Measurements from ENCODE around the gene SPARCL1.
"Not testable (repeated sequence)": the region's sequence is repeated elsewhere in the genome, so short reads cannot be mapped to it uniquely, and the experiment has no call there.

Gene SPARCL1

DNA sequence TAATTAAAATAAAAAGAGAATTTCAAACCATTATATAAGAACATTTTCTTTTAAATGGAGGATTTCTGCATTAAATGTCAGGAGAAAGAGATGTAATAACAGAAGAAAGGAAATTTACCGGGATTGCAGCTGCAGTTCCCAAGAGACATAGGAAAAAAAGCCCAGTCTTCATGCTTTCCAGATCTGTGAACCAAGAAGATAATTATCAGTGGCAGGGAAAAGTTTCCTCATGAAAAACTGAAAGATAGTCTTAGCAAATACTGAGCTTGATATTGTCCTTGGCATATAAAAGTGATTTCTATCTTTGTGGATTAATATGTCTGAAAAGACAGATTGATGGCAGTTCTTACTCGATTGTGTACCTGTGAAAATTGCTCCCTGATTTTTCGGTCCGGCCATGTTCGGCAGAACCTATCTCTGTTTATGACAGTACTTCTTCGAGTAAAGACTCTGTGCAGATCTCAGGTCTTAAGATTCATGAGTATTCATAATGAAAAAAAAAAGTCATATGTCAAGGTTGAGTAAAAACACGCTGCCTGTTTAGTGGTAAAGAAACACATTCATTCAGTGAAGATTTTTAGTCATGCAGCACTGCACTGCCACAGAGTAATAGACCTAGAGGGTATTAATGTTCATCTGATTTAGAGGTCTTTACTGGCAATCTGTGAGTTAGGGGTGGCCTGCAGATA lies 29.6 kb downstream of the SPARCL1 start:
- DNase-seq: no peak

DNA sequence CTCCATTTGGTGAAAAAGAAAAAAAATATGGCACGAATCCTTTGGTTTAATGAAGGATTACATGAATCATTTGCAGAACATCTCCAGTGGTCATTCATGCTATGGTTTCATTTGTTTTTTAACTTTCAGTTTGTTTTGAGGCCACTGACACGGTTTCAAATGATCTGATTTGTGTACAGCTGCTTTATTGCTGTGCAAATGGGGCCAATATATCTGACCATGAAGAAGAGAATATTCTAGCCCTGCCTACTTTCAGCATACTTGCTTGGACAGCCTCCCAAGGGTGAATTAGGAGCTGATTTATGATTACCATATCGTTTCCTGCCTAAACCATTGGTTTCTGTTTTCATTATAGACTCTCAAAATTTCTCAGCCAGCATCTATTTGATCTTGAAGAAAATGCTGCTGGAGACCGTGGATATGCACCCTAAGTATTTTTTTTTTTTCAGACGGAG lies 30.7 kb downstream of the SPARCL1 start:
- no peak for DNase-seq

DNA sequence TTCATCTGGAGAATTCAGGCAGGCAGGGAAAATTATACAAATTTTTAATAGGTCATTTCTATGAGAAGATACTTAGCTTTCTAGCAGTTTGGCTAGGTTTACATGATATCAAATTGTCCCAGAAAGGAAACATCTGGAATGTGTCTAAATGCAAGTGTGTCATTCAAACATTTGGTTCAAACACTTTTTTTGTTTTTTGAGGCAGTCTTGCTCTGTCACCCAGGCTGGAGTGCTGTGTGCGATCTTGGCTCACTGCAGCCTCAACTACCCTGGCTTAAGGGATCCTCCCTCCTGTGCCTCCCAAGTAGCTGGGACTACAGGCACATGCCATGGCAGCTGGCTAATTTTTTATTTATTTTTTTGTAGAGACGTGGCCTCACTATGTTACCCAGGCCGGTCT lies 31.6 kb downstream of the SPARCL1 start:
- DNase-seq: no peak

- DNase-seq: no peak
Measured at GRCh38 chr4:87497159-87497558, 32.0 kb downstream of the SPARCL1 start.

DNA sequence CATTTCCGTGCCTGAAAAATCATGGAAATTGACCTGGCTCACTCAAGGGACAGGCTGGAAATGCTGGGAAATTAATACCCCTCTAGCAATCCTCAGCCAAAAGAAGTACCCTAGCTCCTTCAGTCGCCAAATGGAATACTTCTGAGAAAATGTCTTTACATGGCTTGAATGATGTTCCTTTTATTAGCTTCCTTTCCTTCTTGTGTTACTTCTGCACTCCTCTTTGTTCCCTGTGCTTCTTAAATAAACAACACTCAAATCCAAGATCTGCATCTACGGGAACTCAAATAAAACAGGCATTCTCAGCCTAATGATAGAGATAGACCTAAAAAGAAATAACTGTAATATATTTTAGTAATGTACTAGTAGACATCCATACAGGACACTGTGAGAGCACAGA lies 36.1 kb downstream of the SPARCL1 start:
- DNase-seq: no peak

- not testable (repeated sequence) for DNase-seq
Measured at GRCh38 chr4:87491851-87492250, 37.3 kb downstream of the SPARCL1 start.

DNA sequence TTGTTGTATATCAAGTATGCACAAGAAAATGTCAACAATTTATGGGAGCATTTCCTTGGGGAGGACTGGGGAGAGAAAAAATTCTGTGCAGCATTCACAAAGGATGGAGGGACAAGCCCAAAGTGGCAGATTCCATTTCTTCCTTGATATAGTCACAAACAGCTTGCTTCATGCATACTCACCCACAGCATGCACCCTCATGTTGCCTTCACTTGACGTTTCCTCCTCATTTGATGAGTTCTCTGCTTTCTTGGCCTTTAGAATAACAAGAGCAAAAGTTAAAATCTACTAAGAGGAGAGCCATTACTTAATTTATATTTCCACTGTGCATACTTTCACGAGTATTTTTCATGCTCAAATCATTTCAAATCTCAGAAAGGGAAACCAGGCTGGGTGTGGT lies 37.7 kb downstream of the SPARCL1 start:
- DNase-seq: no peak

- no peak for DNase-seq
Measured at GRCh38 chr4:87490664-87491369, 38.4 kb downstream of the SPARCL1 start.

- no peak for DNase-seq
Measured at GRCh38 chr4:87489678-87490077, 39.5 kb downstream of the SPARCL1 start.

- not testable (repeated sequence) for DNase-seq
Measured at GRCh38 chr4:87488666-87489065, 40.5 kb downstream of the SPARCL1 start.

- DNase-seq: not testable (repeated sequence)
Measured at GRCh38 chr4:87483247-87483646, 45.9 kb downstream of the SPARCL1 start.

- DNase-seq: no peak
Measured at GRCh38 chr4:87481377-87481776, 47.8 kb downstream of the SPARCL1 start.

DNA sequence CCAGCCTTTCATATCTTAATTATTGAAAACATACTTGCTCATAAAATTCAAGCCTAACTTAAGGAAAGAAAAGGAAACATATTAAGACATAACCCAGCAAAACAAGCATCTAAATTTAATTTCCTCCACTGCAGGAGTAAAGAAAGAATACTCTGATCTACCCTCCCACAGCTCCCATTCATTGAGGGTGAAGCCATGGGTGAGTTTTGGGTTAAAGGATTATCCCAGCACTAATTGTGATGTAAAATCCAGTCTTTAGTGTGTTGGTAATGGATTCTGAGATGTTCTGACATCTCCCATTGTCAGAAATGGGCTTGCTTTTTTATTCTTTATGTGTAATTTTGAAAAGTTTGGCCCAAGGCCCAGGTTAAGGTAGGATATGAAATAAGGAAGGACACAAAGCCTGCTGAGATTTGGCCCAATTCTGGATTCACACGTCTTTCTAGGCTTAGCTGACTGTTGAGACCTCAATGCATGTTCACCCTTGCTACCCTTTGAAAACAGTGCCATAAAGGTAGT lies 50.4 kb downstream of the SPARCL1 start:
- no peak for DNase-seq

DNA sequence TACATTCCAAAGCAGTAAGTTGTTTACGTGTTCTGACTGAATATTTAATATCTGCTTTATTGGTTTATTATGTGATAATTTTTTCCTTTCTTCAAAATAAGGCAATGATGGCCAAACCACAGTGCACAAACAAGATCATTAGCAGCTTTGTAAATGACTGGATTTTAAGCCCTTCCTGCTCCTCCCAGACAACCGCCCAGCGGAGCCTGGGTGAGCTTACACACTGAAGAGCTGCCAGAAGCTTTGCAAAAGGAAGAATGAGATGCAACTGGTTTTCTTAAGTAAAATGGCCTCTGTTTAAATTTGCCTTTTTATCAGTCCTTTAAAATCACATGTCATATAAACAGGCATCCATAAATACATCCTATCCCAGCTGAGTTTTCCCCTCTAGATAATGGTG lies 52.2 kb downstream of the SPARCL1 start:
- no peak for DNase-seq

DNA sequence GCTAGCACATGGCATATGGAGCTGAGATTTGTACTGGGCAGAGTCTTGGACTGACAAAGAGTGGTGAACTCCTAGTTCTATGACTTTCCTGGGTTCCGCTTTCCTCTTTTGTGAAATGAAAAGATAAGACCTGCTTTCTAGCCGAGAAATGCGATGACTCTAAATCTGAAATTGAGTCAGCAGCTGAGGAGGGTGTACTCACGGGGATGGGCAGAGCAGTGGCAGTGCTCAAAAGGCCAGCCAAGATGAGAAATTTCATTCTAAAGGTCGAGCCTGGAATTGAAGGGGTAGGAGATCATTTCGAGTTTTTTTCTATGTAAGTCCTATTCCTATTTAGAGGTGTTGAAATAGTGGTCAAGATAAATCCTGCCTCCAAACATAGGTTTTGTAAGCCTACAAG lies 59.8 kb downstream of the SPARCL1 start:
- no peak for DNase-seq

- DNase-seq: no peak
Measured at GRCh38 chr4:87465739-87466366, 63.3 kb downstream of the SPARCL1 start.

DNA sequence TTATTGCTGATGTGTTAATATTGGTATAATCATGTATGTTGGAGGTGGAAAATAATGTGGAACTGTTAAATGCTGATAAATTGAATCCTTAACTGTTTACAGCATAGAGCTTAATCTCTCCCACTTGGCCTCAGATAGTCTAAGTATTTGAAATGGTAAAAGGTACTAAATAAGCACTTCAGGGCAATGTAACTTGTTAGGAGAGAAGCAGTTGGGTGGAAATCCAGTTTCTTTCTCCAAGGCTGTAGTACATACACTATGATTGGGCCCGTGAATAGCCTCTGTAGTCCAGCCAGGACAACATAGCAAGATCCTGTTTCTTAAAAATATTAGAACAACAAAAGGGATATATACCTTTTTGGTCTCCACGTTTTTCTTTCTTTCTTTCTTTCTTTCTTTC lies 67.1 kb downstream of the SPARCL1 start:
- no peak for DNase-seq

GRCh38 chr4:87461281-87461700 lies 67.9 kb downstream of the SPARCL1 start:
- no peak for DNase-seq

GRCh38 chr4:87458913-87459312 lies 70.3 kb downstream of the SPARCL1 start:
- no peak for DNase-seq

DNA sequence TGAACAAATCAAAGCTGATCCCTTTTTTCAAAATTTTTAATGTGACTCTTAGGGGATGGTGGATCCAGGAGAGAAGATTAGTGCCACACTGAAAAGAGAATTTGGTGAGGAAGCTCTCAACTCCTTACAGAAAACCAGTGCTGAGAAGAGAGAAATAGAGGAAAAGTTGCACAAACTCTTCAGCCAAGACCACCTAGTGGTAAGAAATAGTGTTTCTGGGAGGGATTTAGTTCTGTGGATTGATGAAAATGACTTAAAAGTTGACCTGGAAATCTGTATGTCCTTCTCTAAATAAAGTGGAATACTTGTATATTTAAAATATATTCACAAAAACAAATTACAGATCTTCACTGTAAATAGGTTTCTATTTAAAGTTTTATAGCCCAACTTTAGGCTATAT lies 77.6 kb downstream of the SPARCL1 start:
- no peak for DNase-seq

DNA sequence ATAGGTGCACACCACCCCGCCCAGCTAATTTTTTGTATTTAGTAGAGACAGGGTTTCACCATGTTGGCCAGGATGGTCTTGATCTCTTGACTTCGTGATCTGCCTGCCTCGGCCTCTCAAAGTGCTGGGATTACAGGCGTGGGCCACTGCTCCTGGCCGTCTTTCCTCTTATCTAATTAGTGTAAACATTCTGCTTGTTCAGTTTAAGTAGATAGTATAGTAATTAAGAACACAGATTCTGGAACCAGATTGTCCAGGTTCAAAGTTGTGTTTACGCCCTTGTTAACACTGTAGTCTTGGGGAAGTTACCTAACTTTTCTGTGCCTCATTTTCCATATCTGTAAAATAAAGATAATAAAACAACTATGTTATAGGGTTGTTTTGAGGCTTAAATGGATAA lies 82.8 kb downstream of the SPARCL1 start:
- not testable (repeated sequence) for DNase-seq

GRCh38 chr4:87445964-87446363 lies 83.2 kb downstream of the SPARCL1 start:
- DNase-seq: no peak

GRCh38 chr4:87444741-87445140 lies 84.4 kb downstream of the SPARCL1 start:
- DNase-seq: no peak

GRCh38 chr4:87442889-87443288 lies 86.3 kb downstream of the SPARCL1 start:
- DNase-seq: no peak
